Lower lobe of right lung (tissue), 2 donors: Measurements from ENCODE around the gene CCSAP. TPM values are rescaled to one million over a fixed set of nuclear protein-coding genes. Genes with fewer than 3 reads are reported as not detected.
A peak's percentile ranks its signal among the peaks of the same experiment; 100 is the strongest.
"Not testable (repeated sequence)": the region's sequence is repeated elsewhere in the genome, so short reads cannot be mapped to it uniquely, and the experiment has no call there.

Experiments
- ATAC-seq, 2 donors: fragments of 200-7000 bp; cut with Tn5 transposase; one replicate each; pipeline ENCODE4 v1.9.1; 2020 to 2022; ENCODE audit warnings: mild to moderate bottlenecking in 2 of 2, moderate library complexity in 2 of 2
- DNase-seq: peaks from one replicate; pipeline ENCODE4 v3.0.0-alpha.2; 2020
- H3K27ac ChIP-seq: fragments of 200-600 bp; one replicate; pipeline ENCODE4 v1.8.0; 2022
- H3K27me3 ChIP-seq: fragments of 200-600 bp; one replicate; pipeline ENCODE4 v1.8.0; 2022; ENCODE audit warnings: low read depth
- H3K36me3 ChIP-seq: fragments of 200-600 bp; one replicate; pipeline ENCODE4 v1.8.0; 2022; ENCODE audit warnings: mild to moderate bottlenecking
- H3K4me1 ChIP-seq: fragments of 200-600 bp; one replicate; pipeline ENCODE4 v1.8.0; 2022
- H3K4me3 ChIP-seq: fragments of 200-600 bp; one replicate; pipeline ENCODE4 v1.8.0; 2022; ENCODE audit warnings: mild to moderate bottlenecking
- H3K9me3 ChIP-seq: fragments of 200-600 bp; one replicate; pipeline ENCODE4 v1.8.0; 2022
- intact Hi-C: fragments of 100-400 bp; cut with DNase I; formaldehyde crosslinking; loops from one replicate; pipeline ENCODE4 v1.11.0; 2022
- total RNA-seq: library from RNA; stranded (reverse); fragmentation: NEBNext Ultra II Directional; extraction: Animal tissue kit (Norgen Biotek cat#: 25700); gene quantifications from one replicate; pipeline ENCODE4 v1.2.1, GENCODE V29; 2021
- TF ChIP-seq, protein P1 (sequence below): fragments of 200-600 bp; IDR thresholded peaks from one replicate; pipeline ENCODE4 v1.8.0; 2022; ENCODE audit warnings: antibody characterized with exemption, mild to moderate bottlenecking
- donor health status: DM: no; HTN: yes; CAD: no; lungs with severe emphysema.

Gene CCSAP
- total RNA-seq, 1 donor from 2014 or later = 12.2 TPM

DNA sequence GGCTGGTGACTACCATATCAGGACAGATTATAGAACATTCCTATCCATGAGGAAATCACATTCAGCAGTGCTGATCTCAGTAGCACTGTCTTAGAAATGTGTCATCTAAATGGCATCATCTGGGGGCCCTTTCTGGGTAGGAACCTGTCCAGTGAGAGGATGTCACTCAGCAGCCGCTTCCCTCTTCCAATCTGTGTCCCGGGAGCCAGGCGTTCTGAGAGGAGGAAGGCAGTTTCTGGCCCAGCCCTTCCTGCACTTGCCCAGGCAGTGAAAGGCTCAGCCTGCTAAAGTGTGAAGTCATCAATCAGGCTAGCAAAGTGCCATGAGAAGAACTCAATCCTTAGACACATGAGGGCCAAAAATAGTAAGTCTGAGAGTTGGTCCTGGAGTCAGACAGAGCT, 46.3 kb downstream of the CCSAP start:
- Histone ChIP-seq H3K36me3 (peaks cover 64% of the 10 kb centered on the region), H3K27ac (no peak overlapping the region), H3K4me3 (no peak overlapping the region), H3K27me3 (no peaks in the 10 kb centered on the region), H3K4me1 (no peaks in the 10 kb centered on the region), H3K9me3 (no peaks in the 10 kb centered on the region)
- TF ChIP-seq, protein P1, sequence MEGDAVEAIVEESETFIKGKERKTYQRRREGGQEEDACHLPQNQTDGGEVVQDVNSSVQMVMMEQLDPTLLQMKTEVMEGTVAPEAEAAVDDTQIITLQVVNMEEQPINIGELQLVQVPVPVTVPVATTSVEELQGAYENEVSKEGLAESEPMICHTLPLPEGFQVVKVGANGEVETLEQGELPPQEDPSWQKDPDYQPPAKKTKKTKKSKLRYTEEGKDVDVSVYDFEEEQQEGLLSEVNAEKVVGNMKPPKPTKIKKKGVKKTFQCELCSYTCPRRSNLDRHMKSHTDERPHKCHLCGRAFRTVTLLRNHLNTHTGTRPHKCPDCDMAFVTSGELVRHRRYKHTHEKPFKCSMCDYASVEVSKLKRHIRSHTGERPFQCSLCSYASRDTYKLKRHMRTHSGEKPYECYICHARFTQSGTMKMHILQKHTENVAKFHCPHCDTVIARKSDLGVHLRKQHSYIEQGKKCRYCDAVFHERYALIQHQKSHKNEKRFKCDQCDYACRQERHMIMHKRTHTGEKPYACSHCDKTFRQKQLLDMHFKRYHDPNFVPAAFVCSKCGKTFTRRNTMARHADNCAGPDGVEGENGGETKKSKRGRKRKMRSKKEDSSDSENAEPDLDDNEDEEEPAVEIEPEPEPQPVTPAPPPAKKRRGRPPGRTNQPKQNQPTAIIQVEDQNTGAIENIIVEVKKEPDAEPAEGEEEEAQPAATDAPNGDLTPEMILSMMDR = no peak
- intact Hi-C loops = no loop called here
- DNase-seq (no peak), ATAC-seq (no peak)

DNA sequence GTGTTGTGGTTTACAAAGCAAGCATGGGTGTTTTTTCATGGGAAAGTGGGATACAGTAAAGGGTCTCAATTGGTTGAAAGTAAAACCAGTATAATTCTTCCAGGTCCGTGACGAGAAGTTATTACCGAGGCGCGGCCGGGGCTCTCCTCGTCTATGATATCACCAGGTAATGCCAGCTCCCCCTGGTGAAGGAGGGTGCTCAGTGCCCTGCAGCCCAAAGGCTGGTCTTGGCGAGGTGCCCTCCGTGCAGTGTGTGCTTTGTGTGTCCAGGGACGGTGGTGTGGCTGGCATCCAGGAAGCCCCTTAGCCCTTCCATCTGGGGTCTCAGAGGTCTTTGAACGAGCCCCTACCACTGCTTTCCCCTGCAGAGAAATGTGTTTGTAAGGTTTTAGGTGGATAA, 47.1 kb downstream of the CCSAP start:
- intact Hi-C loops = no loop called here
- TF ChIP-seq, protein P1 = no peak
- Histone ChIP-seq H3K4me3 (no peak overlapping the region), H3K27me3 (no peaks in the 10 kb centered on the region), H3K36me3 (peaks cover 59% of the 10 kb centered on the region), H3K4me1 (no peaks in the 10 kb centered on the region), H3K9me3 (no peaks in the 10 kb centered on the region), H3K27ac (no peak overlapping the region)
- no peak for ATAC-seq
- no peak for DNase-seq

DNA sequence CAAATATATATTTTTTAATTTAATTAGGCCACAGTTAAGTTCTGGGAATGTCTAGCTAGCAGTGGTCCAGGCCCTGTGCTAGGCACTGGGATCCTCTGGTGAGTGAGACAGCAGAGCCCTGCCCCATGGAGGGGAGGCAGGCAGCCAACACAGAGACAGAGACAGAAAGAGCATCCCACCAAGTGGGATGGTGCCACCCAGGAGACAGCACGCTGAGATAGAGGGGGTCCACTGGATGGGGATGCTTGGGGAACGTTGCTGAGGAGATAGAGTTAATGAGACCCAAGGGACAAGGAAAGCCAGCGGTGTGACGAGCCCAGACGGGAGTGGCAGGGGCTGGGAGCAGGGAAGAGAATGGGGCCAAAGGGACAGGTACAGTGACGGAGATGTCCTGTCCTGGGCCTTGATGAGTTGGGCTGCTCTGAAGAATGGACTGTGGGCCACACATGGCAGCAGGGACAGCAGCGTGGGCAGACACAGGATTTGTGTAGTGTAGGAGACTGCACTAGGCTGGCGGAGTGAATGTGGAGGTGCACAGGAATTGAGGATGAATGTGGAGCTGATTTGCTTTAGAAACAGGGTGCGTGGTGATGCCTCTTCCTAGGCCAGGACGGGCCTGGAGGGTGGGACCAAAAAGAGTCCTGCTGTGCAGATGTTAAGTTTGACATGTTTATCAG, 49.2 kb downstream of the CCSAP start:
- no peak overlapping the region for H3K4me3 ChIP-seq
- TF ChIP-seq, protein P1 = no peak
- H3K4me1 ChIP-seq = no peaks in the 10 kb centered on the region
- H3K27ac ChIP-seq = no peak overlapping the region
- no peak for ATAC-seq
- H3K36me3 ChIP-seq = peaks cover 54% of the 10 kb centered on the region
- DNase-seq = no peak
- no peaks in the 10 kb centered on the region for H3K27me3 ChIP-seq
- intact Hi-C loops = no loop called here
- no peaks in the 10 kb centered on the region for H3K9me3 ChIP-seq

DNA sequence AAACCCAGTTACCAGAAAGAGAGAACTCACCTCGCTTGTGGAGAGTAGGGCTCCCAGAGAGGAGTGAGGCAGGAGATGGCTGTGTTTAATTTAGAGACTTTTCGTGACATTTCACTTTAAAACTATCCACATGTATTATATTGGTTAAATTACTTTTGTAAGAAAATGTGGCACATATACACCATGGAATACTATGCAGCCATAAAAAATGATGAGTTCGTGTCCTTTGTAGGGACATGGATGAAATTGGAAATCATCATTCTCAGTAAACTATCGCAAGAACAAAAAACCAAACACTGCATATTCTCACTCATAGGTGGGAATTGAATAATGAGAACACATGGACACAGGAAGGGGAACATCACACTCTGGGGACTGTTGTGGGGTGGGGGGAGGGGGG, 51.2 kb downstream of the CCSAP start:
- DNase-seq, ATAC-seq, H3K4me1 ChIP-seq, H3K27ac ChIP-seq, H3K9me3 ChIP-seq, H3K27me3 ChIP-seq, intact Hi-C loops, H3K4me3 ChIP-seq: not testable (repeated sequence)
- H3K36me3 ChIP-seq = peaks cover 36% of the 10 kb centered on the region

DNA sequence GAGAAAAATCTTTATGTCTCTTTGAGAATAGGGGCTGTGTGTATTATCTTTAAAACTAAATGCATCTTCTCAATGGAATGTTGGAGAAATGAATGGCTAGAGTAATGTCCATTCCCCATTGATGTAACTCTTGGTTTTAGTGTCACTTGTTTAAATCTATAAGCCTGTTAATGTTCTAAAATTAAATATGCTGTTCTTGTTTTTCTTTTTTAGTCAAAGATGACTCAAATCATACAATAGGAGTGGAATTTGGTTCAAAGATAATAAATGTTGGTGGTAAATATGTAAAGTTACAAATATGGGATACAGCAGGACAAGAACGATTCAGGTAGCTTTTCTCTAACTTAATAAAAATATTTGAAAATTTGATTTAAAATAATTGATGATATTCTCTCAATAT, 54.3 kb downstream of the CCSAP start:
- Histone ChIP-seq H3K4me3 (no peak overlapping the region), H3K9me3 (no peaks in the 10 kb centered on the region), H3K27ac (no peak overlapping the region), H3K27me3 (no peaks in the 10 kb centered on the region), H3K4me1 (peaks cover 5% of the 10 kb centered on the region), H3K36me3 (peaks cover 27% of the 10 kb centered on the region)
- ATAC-seq (no peak), DNase-seq (no peak)
- intact Hi-C loops = no loop called here
- TF ChIP-seq, protein P1 = no peak

DNA sequence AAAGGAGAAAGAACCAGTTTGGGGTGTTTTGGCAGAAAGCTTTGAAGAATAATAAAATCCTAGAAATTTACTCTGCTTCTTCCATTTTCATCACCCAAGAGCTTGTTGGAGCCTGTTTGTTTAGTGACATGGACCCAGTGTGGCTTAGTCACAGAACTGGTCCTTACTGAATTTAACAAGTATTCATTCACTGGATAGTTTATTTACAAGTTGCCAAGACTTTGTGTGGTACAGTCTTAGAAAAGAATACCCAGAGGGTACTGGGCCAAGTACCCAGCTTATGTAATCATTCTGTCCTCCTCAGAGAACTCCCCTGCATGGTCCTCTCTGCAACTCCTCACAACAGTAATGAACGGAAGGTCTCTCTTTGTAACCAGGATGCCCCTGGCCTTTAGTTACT, 55.6 kb downstream of the CCSAP start:
- intact Hi-C loops = no loop called here
- Histone ChIP-seq H3K4me3 (no peak overlapping the region), H3K27me3 (no peaks in the 10 kb centered on the region), H3K4me1 (peaks cover 5% of the 10 kb centered on the region), H3K9me3 (no peaks in the 10 kb centered on the region), H3K36me3 (peaks cover 17% of the 10 kb centered on the region), H3K27ac (no peak overlapping the region)
- ATAC-seq (peak in 1 of 2 donors; percentile 23), DNase-seq (no peak)
- TF ChIP-seq, protein P1 = no peak
